ENCODE results near the gene NECTIN4.
A peak's percentile ranks its signal among the peaks of the same experiment; 100 is the strongest.
"Not testable (repeated sequence)": the region's sequence is repeated elsewhere in the genome, so short reads cannot be mapped to it uniquely, and the experiment has no call there.

NECTIN4 gene

GRCh38 chr1:161068306-161069234 is 20.8 kb downstream of the NECTIN4 start:
- Histone ChIP-seq H3K79me2 (ENCODE audit: control insufficient read depth, low read length) (peaks cover 59% of the 10 kb centered on the region), H3K9me3 (ENCODE audit: control insufficient read depth, insufficient read depth, low read length) (no peaks in the 10 kb centered on the region), H3K27me3 (ENCODE audit: control insufficient read depth, low read length) (no peaks in the 10 kb centered on the region), H3K36me3 (ENCODE audit: control insufficient read depth, low read length) (peaks cover 36% of the 10 kb centered on the region), H3K4me1 (ENCODE audit: control insufficient read depth, low read length) (peaks cover 38% of the 10 kb centered on the region), H3K9me2 (replicated peaks; ENCODE audit: control insufficient read depth, low read length) (no peaks in the 10 kb centered on the region), H3F3A (ENCODE audit: control insufficient read depth, insufficient read depth) (peaks cover 2% of the 10 kb centered on the region; the same call in 1 of the 2 replicates), H3K4me2 (ENCODE audit: low read length) (peak overlapping the region; percentile 94), H3K4me3 (ENCODE audit: low read length) (peak overlapping the region; percentile 97), H4K20me1 (ENCODE audit: control insufficient read depth, insufficient read depth, low read depth, low read length) (peaks cover 10% of the 10 kb centered on the region; the same call in 1 of the 2 replicates), H3K27ac (ENCODE audit: low read depth, low read length) (peak overlapping the region; percentile 91)
- TF ChIP-seq EZH2phosphoT487 (IDR thresholded peaks at IDR 0.05; ENCODE audit: borderline replicate concordance, low read length) (no peak), CTCF (IDR thresholded peaks at IDR 0.05; ENCODE audit: low read depth, low read length, poor library complexity, severe bottlenecking) (no peak)

- no peaks in the 10 kb centered on the region for H3K9me3 ChIP-seq (ENCODE audit: control insufficient read depth, insufficient read depth, low read length)
- H3K36me3 ChIP-seq (ENCODE audit: control insufficient read depth, low read length) = peaks cover 42% of the 10 kb centered on the region
- H3F3A ChIP-seq (ENCODE audit: control insufficient read depth, insufficient read depth) = peaks cover 2% of the 10 kb centered on the region; the same call in 1 of the 2 replicates
- H4K20me1 ChIP-seq (ENCODE audit: control insufficient read depth, insufficient read depth, low read depth, low read length) = peaks cover 10% of the 10 kb centered on the region
- no peak for TF ChIP-seq CTCF (IDR thresholded peaks at IDR 0.05; ENCODE audit: low read depth, low read length, poor library complexity, severe bottlenecking)
- no peak for TF ChIP-seq EZH2phosphoT487 (IDR thresholded peaks at IDR 0.05; ENCODE audit: borderline replicate concordance, low read length)
- H3K79me2 ChIP-seq (ENCODE audit: control insufficient read depth, low read length) = peaks cover 78% of the 10 kb centered on the region
- peak overlapping the region; percentile 30 for H3K4me2 ChIP-seq (ENCODE audit: low read length)
- H3K4me1 ChIP-seq (ENCODE audit: control insufficient read depth, low read length) = peaks cover 35% of the 10 kb centered on the region
- 0 out of 2 replicates have a peak overlapping the region, but pooled peaks have one; percentile 6 for H3K4me3 ChIP-seq (ENCODE audit: low read length)
- H3K27ac ChIP-seq (ENCODE audit: low read depth, low read length) = no peak overlapping the region
- no peaks in the 10 kb centered on the region for H3K27me3 ChIP-seq (ENCODE audit: control insufficient read depth, low read length)
- H3K9me2 ChIP-seq (replicated peaks; ENCODE audit: control insufficient read depth, low read length) = no peaks in the 10 kb centered on the region
These were observed 22.7 kb downstream of the NECTIN4 start for GRCh38 chr1:161066694-161067093.

GRCh38 chr1:161065681-161066080 is 23.7 kb downstream of the NECTIN4 start:
- H3K27ac ChIP-seq (ENCODE audit: low read depth, low read length); H3K27me3 ChIP-seq (ENCODE audit: control insufficient read depth, low read length); H3K4me3 ChIP-seq (ENCODE audit: low read length); H3K9me3 ChIP-seq (ENCODE audit: control insufficient read depth, insufficient read depth, low read length); H3K9me2 ChIP-seq (replicated peaks; ENCODE audit: control insufficient read depth, low read length); H3K4me2 ChIP-seq (ENCODE audit: low read length); H3F3A ChIP-seq (ENCODE audit: control insufficient read depth, insufficient read depth): not testable (repeated sequence)
- Histone ChIP-seq H3K4me1 (ENCODE audit: control insufficient read depth, low read length) (peaks cover 33% of the 10 kb centered on the region), H3K36me3 (ENCODE audit: control insufficient read depth, low read length) (peaks cover 42% of the 10 kb centered on the region), H3K79me2 (ENCODE audit: control insufficient read depth, low read length) (peaks cover 84% of the 10 kb centered on the region), H4K20me1 (ENCODE audit: control insufficient read depth, insufficient read depth, low read depth, low read length) (peaks cover 10% of the 10 kb centered on the region)

GRCh38 chr1:161063936-161064335 is 25.4 kb downstream of the NECTIN4 start:
- not testable (repeated sequence) for H3K4me2 ChIP-seq (ENCODE audit: low read length); H3K9me2 ChIP-seq (replicated peaks; ENCODE audit: control insufficient read depth, low read length); H3K27ac ChIP-seq (ENCODE audit: low read depth, low read length); H3K27me3 ChIP-seq (ENCODE audit: control insufficient read depth, low read length); H3K4me3 ChIP-seq (ENCODE audit: low read length); H3F3A ChIP-seq (ENCODE audit: control insufficient read depth, insufficient read depth); H3K9me3 ChIP-seq (ENCODE audit: control insufficient read depth, insufficient read depth, low read length)
- H3K36me3 ChIP-seq (ENCODE audit: control insufficient read depth, low read length) = peaks cover 44% of the 10 kb centered on the region
- peaks cover 24% of the 10 kb centered on the region for H3K4me1 ChIP-seq (ENCODE audit: control insufficient read depth, low read length)
- peaks cover 85% of the 10 kb centered on the region for H3K79me2 ChIP-seq (ENCODE audit: control insufficient read depth, low read length)
- H4K20me1 ChIP-seq (ENCODE audit: control insufficient read depth, insufficient read depth, low read depth, low read length) = peaks cover 10% of the 10 kb centered on the region

All from DOHH2 (cell line).